HG03439 (cell line): ENCODE measurements around the gene PRPH.
"Not testable (repeated sequence)": the region's sequence is repeated elsewhere in the genome, so short reads cannot be mapped to it uniquely, and the experiment has no call there.

Experiments
- ATAC-seq: cut with Tn5 transposase; IDR thresholded peaks from one replicate; pipeline ENCODE4 v1.9.1; 2021; ENCODE audit warnings: mild to moderate bottlenecking, moderate library complexity; ENCODE audit not compliant: unreplicated experiment

PRPH gene

DNA sequence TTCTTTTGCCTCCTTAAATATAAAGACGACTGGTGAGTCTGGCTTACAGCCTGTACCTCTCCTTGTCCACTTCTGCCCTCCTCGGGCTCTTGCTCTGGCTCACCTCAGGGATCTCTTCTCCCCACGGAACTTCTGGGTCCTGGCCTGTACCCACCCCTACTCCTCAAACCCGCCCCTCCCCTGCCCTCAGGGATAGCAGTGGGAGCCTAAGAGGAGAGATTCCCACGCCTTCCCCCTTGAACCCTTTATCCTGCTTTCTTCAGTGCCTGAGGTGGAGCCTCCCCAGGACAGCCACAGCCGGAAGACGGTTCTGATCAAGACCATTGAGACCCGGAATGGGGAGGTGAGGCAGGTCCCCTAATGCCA is 2.7 kb downstream of the PRPH start:
- no peak for ATAC-seq

DNA sequence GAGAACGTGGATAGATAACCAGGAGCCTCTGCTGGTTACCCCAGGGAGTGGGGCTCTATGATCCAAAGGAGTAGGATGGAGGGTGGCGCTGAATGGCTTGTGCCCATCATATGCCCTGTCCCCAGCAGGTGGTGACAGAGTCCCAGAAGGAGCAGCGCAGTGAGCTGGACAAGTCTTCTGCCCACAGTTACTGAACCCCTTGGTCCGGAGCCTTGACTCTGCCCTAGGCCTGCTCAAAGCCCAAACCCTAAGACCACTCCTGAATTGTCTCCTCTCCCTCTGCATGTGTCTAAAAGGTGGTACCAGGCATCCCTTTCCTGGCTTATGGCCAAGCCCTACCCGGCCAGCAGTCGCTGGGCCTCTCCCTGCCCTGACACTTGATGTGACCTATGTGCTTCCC is 3.2 kb downstream of the PRPH start:
- no peak for ATAC-seq

GRCh38 chr12:49301760-49302159 is 6.8 kb downstream of the PRPH start:
- ATAC-seq, result no peak

- ATAC-seq, result no peak
These were observed 9.2 kb downstream of the PRPH start for GRCh38 chr12:49304161-49304560.

- no peak for ATAC-seq
These were observed 11.0 kb downstream of the PRPH start for GRCh38 chr12:49305762-49306510.

- no peak for ATAC-seq
These were observed 14.4 kb downstream of the PRPH start for GRCh38 chr12:49309386-49309785.

- ATAC-seq, result not testable (repeated sequence)
These were observed 15.6 kb downstream of the PRPH start for GRCh38 chr12:49310451-49311000.

GRCh38 chr12:49314811-49315210 is 19.9 kb downstream of the PRPH start:
- ATAC-seq, result no peak

DNA sequence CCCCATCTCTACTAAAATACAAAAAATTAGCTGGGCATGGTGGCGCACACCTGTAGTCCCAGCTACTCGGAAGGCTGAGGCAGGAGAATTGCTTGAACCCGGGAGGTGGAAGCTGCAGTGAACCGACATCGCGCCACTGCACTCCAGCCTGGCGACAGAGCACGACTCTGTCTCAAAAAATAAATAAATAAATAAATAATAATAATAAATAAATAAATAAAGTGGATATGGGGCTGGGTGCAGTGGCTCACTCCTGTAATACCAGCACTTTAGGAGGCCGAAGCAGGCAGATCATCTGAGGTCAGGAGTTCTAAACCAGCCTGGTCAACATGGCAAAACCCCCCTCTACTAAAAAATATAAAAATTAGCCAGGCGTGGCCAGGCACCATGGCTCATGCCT is 22.2 kb downstream of the PRPH start:
- not testable (repeated sequence) for ATAC-seq

DNA sequence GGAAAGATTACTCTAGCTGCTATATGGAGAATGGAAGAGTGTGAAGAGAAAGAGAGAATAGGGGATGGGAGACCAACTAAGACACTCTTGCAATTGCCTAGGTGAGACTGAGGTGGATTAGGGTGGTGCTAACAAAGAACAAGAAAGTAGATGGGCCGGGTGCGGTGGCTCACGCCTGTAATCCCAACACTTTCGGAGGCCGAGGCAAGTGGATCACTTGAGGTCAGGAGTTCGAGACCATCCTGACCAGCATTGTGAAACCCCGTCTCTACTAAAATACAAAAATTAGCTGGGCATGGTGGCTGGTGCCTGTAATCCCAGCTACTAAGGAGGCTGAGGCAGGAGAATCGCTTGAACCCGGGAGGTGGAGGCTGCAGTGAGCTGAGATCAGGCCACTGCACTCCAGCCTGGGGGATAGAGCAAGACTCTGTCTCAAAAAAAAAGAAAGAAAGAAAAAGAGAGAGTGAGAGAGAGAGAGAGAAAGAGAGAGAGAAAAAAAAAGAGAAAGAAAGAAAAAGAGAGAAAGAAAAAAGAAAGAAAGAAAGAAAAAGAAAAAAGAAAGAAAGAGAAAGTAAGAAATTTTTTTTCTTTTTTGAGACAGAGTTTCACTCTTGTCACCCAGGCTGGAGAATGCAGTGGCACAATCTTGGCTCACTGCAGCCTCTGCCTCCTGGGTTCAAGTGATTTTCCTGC is 25.6 kb downstream of the PRPH start:
- ATAC-seq, result not testable (repeated sequence)

DNA sequence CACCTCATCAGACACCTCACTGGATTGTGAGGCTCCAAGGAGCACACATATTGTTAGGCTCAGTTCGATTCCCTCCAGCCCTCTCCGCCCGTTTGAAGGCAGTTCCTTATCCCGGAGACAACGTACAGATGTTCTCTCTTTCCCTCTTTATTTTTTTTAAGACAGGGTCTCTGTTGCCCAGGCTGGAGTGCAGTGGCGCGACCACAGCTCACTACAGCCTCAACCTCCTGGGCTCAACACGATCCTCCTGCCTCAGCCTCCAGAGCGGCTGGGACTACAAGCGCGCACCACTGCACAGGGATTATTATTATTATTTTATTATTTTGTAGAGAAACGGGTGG is 27.4 kb downstream of the PRPH start:
- no peak for ATAC-seq

GRCh38 chr12:49322708-49323523 is 28.0 kb downstream of the PRPH start, which contains the start of gene TROAP:
TSS of gene TROAP (plus strand) at chr12:49323255. CDS start at chr12:49323609, 354 bp downstream.
- peak; percentile 98 for ATAC-seq

GRCh38 chr12:49323524-49324097 is 28.7 kb downstream of the PRPH start:
- ATAC-seq, result no peak

DNA sequence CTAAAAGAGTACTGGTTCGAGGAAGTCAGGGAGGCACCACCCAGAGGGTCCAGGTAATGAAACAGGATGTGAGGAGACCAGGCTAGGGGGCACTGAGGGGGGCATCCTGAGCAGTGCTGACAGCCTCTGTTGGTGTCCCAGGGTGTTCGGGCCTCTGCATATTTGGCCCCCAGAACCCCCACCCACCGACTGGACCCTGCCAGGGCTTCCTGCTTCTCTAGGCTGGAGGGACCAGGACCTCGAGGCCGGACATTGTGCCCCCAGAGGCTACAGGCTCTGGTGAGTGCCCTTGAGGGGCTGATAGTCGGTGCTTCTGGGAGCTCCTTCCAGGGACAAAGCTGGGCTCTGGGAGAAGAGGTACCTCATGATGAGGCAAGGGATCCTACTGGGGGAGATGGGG is 30.7 kb downstream of the PRPH start:
- no peak for ATAC-seq

DNA sequence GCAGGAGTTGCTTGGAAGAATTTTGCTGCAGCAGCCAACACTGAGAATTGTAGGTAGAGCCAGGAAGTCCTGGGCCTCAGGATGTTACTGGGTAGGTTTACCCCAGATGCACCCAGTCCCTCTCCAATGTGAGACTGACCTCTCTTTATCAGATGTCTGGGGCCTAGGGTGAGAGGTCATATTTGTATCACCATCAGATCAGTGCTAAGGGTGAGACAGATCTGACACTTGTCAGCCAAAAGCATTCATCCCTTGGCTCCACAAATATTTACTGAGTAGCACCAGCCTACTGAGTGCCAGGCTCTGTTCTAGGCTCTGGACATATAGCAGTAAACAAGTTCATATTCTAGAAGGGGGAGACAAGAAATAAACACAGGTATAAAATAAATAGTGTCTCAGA is 32.4 kb downstream of the PRPH start:
- no peak for ATAC-seq

DNA sequence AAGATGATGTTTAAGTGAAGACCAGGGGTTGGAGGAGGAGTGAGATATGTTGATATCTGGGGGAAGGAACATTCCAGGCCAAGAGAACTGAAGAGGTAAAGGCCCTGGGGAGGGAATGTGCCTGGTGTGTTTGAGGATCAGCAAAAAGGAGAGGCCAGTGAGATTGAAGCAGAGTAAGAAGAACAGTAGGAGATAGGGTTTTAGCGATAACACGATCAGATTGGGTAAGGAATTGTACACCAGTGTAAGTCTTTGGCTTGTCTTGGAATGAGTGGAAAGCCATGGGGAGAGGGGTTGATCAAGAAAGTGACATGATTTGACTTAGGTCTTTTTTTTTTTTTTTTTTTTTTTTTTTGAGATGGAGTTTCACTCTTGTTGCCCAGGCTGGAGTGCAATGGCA is 32.9 kb downstream of the PRPH start:
- ATAC-seq, result no peak

GRCh38 chr12:49328816-49329215 is 33.9 kb downstream of the PRPH start:
- no peak for ATAC-seq

GRCh38 chr12:49330032-49330619 is 35.2 kb downstream of the PRPH start:
- ATAC-seq, result no peak

- ATAC-seq, result no peak
These were observed 35.9 kb downstream of the PRPH start for GRCh38 chr12:49330631-49331379.
